GM10248 (cell line): ENCODE measurements around the gene TRAP1.

Experiments used
- CTCF ChIA-PET: fragments of 300-600 bp; sonication (Branson Sonifier 250); formaldehyde crosslinking; extraction: SDS; loops from one replicate; lab custom pipeline; 2021; ENCODE audit warnings: antibody characterized with exemption; lab: Yijun Ruan, JAX
- POLR2A ChIA-PET: fragments of 350-650 bp; sonication (Branson Sonifier 250); formaldehyde crosslinking; extraction: SDS; loops from one replicate; lab custom pipeline; 2020; ENCODE audit warnings: antibody characterized with exemption; lab: Yijun Ruan, JAX
- DNase-seq: peaks from one replicate; pipeline ENCODE4 v3.0.0; 2012; ENCODE audit errors: extremely low spot score
- TF ChIP-seq, protein P1 (sequence below): IDR thresholded peaks from 2 replicates; pipeline ENCODE4 v1.5.1; 2012; ENCODE audit warnings: mild to moderate bottlenecking, low read depth; ENCODE audit errors: extremely low read depth, missing control alignments, control extremely low read depth

The TRAP1 gene

DNA sequence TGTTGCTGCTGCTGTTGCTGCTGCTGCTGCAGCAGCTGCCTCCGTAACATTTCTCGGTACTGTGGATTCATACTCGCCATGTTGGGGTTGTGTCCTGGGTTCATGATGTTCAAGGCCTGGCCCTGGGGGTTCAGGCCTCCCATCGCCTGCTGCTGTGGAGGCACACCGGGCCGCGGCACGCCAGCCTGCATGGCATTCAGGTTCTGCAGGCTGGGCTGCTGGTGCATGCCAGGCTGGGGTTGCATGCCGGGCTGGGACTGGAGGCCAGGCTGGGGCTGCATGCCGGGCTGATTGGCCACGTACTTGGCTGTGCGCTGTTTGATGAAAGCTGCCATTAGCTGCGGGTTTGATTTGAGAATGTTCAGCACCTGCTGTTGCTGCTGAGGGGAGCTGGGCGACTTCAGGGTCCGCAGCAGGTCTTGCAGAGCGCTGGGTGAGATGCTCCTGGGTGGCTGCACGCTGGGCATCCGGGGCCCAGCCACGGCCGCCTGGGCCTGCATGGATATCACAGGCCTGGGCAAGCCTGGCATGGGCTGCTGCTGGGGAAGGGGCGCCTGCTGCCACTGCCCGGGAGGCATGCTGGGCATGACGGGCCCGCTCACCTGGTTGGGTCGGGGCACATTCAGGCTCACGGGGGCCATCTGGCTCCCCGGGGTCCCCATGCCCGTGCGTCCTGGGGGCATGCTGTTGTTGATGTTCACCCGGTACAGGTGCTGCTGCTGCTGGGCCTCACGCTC, 11.3 kb upstream of the TRAP1 start:
- ChIA-PET CTCF (no interaction called here), POLR2A (no interaction called here)
- DNase-seq = no peak
- TF ChIP-seq, protein P1, sequence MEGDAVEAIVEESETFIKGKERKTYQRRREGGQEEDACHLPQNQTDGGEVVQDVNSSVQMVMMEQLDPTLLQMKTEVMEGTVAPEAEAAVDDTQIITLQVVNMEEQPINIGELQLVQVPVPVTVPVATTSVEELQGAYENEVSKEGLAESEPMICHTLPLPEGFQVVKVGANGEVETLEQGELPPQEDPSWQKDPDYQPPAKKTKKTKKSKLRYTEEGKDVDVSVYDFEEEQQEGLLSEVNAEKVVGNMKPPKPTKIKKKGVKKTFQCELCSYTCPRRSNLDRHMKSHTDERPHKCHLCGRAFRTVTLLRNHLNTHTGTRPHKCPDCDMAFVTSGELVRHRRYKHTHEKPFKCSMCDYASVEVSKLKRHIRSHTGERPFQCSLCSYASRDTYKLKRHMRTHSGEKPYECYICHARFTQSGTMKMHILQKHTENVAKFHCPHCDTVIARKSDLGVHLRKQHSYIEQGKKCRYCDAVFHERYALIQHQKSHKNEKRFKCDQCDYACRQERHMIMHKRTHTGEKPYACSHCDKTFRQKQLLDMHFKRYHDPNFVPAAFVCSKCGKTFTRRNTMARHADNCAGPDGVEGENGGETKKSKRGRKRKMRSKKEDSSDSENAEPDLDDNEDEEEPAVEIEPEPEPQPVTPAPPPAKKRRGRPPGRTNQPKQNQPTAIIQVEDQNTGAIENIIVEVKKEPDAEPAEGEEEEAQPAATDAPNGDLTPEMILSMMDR = no peak

DNA sequence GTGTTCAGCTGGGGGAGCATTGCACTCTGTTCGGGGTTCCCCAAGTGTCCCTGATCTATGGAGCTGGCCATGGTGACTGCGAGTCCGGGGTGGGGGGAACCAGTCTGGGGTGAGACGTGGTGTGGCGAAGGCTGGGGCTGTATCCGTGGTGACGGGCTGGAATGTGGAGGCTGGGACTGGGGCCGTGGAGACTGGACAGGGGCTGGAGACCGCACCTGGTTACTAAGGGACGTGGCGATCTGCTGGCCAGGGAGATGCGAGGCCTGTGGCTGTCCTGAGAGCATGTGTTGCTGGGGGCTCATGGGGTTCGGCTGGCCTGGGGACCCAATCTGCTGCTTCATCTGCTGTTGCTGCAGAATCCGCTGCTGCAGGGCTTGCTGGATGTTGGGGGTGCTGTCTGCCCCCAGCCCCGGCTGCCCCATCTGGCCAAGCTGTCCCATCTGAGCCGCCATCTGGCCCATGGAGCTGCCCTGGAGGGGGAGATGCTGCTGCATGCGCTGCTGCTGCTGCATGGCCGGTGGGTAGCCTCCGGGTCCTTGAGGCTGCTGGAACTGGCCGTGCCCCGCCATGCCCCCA, 10.6 kb upstream of the TRAP1 start:
- TF ChIP-seq, protein P1 = no peak
- CTCF ChIA-PET = no interaction called here
- DNase-seq = no peak
- POLR2A ChIA-PET = no interaction called here

DNA sequence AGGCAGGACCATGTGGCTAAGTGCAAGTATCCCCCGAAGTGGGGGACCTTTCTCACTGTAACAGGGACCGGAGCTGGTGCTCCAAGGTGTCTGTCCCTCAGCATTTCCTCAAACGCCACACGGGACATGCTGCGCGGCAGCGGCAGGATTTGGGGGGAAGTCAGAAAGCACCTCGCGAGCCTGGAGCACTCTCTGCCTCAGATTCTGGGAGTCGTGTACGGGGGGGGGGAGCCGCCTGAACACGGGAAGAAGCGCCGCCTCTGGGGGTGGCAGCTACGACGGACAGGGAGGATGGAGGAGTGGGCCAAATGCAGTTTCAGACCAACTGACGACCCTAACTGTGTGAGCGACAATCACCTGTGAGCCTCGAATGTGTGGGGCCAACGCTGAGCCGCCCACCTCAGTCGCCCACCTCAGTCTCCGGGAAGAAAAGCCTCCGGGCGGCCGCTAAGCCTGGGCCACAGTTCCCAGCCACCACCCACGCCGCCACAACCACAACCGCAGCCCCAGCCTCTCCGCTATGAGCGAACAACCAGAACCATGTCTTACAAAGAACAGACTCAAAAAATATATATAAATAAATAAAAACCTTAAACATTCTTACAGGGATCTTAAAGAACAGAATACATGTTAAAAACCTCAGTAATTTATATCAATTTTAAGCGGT, 8.8 kb upstream of the TRAP1 start:
- DNase-seq = no peak
- CTCF ChIA-PET = interaction anchor here (0.7 kb wide), 1 partner anchor 30 kb away, joined by 3 read pairs; no protein-coding TSS in a partner anchor
- TF ChIP-seq, protein P1 = no peak
- POLR2A ChIA-PET = no interaction called here

DNA sequence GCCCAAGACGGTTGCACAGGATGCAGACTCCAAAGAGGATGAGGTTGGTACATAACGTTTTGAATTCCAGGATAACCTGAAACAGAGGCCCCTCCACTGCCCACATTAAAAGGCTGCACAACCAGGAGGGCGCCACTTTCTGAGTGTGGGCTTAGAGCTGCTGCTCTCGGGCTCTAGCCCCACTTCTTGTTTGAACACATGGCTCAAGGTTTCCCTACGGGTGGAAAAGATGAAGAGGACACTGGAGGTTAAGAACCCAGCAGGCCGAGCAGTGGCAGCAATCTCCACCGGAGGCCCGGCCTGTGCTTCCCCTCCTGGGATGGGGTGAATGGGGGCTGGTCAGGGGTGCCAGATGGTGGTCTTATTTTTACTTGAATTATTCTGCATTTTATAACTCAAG, 8.0 kb upstream of the TRAP1 start:
- DNase-seq = no peak
- ChIA-PET CTCF (interaction anchor here (0.7 kb wide), 1 partner anchor 29 kb away, joined by 3 read pairs; no protein-coding TSS in a partner anchor), POLR2A (no interaction called here)
- TF ChIP-seq, protein P1 = no peak

DNA sequence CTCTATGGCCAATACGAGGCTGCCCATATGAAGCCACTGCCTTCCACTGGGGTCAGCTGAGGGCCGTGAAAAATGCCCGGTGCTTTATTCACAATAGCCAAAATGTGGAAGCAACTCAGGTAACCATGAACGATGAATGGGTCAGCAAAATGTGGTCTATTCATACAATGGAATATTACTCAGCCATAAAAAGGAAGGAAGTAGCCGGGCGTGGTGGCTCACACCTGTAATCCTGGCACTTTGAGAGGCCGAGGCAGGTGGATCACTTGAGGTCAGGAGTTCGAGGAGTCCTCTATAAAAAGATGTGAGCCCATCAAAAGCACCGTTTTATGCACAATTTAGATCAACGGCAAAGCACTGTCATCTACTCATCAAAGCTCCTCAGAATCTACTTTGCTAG, 5.2 kb upstream of the TRAP1 start:
- TF ChIP-seq, protein P1 = no peak
- DNase-seq = no peak
- ChIA-PET CTCF (no interaction called here), POLR2A (no interaction called here)

DNA sequence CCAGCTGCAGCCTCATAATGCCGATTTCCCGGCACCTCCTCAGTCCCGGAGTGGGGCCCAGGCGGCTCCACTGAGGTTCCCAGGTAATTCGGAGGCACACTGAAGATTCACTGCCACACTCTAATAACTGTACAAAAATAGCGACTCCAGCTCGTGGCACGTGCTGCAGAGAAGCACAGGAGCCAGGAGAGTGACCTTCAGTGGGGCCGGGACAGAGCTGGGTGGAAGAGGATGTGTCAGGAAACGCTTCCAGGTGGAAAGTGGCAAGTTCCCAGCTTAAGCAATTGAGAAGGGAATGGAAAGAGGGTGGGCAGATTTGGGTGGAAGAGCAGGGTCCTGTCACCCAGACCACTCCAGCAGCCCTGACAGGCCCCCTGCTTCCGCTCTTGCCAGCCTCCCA, 3.1 kb upstream of the TRAP1 start:
- ChIA-PET CTCF (no interaction called here), POLR2A (no interaction called here)
- TF ChIP-seq, protein P1 = no peak
- DNase-seq = no peak
